Esophagus squamous epithelium (tissue), 4 donors: ENCODE measurements around the gene EHBP1.

Source experiments
- POLR2A ChIP-seq, 4 donors: fragments of 450-650 bp; IDR thresholded peaks; one replicate each; pipeline ENCODE4 v1.6.1; 2017; ENCODE audit warnings: antibody characterized with exemption in 4 of 4, mild to moderate bottlenecking in 4 of 4, moderate library complexity in 3 of 4
- TF ChIP-seq, protein P1 (sequence below), 6 experiments: fragments of 450-650 bp in 4 of 6; fragments of 200-600 bp in 2 of 6; sonication (generic) in 2 of 6; IDR thresholded peaks; one replicate each; pipeline ENCODE4 v1.5.1; 2016 to 2019; ENCODE audit warnings: antibody characterized with exemption in 6 of 6, mild to moderate bottlenecking in 4 of 6, moderate library complexity in 4 of 6

DNA sequence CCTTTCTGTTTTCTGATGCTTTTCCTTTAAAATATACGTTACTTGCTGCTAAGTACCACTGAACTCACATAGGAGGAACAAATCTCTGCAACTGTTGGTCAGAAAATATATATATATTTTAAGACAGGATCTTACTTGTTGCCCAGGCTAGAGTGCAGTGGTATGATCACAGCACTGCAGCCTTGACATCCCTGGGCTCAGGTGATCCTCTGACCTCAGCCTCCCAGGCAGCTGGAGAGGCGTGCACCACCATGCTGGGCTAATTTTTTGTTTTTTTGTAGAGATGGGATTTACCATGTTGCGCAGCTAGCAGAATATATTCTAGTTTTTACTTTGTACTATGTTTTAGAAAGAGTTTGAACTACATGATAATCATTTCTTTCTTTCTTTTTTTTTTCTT lies 51.5 kb downstream of the EHBP1 start:
- TF ChIP-seq, protein P1, sequence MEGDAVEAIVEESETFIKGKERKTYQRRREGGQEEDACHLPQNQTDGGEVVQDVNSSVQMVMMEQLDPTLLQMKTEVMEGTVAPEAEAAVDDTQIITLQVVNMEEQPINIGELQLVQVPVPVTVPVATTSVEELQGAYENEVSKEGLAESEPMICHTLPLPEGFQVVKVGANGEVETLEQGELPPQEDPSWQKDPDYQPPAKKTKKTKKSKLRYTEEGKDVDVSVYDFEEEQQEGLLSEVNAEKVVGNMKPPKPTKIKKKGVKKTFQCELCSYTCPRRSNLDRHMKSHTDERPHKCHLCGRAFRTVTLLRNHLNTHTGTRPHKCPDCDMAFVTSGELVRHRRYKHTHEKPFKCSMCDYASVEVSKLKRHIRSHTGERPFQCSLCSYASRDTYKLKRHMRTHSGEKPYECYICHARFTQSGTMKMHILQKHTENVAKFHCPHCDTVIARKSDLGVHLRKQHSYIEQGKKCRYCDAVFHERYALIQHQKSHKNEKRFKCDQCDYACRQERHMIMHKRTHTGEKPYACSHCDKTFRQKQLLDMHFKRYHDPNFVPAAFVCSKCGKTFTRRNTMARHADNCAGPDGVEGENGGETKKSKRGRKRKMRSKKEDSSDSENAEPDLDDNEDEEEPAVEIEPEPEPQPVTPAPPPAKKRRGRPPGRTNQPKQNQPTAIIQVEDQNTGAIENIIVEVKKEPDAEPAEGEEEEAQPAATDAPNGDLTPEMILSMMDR (IDR thresholded peaks at IDR 0.05), result no peak
- no peak for TF ChIP-seq POLR2A (IDR thresholded peaks at IDR 0.05)
